Adipose tissue (tissue), 3 donors: ENCODE data around the gene SPEN. TPM values are rescaled to one million over a fixed set of nuclear protein-coding genes. Genes with fewer than 3 reads are reported as not detected.

Experiments
- H3K27ac ChIP-seq: one replicate; pipeline ENCODE4 v1.5.1; 2013; ENCODE audit warnings: low read depth, low read length
- WGBS, 3 donors: extraction: QIAGEN DNeasy Blood & Tissue Kit; methylation state at CpG; one replicate each; pipeline ENCODE4 v1.1.7; 2013; 5-methylcytosine and 5-hydroxymethylcytosine counted together
- polyA plus RNA-seq, 3 donors: library from polyadenylated mRNA; stranded (reverse); fragments of 200-250 nt; gene quantifications; one replicate each; pipeline ENCODE4 v1.2.3, GENCODE V29; 2013
- donor health status: healthy with polysubstance abuse.
- donor health status: Bipolar disorder and iron deficiency.
- donor health status: healthy.

Gene SPEN
- polyA plus RNA-seq, 3 donors, result 15.7 to 28.8 (median 20.2) TPM

GRCh38 chr1:15949453-15950245 is 102.1 kb downstream of the SPEN start:
- WGBS, 3 donors, result 15 to 20% (median 18%) methylated on average over 25 of the region's 25 CpGs

GRCh38 chr1:15950302-15950701 is 102.8 kb downstream of the SPEN start:
- 68 to 93% (median 89%) methylated on average over 4 of the region's 4 CpGs for whole genome bisulfite sequencing, 3 donors

More at GRCh38 chr1:15949453-15950245, 102.1 kb downstream of the SPEN start:
- peak overlapping the region; percentile 74 for H3K27ac ChIP-seq

GRCh38 chr1:15950763-15951295 is 103.3 kb downstream of the SPEN start:
- WGBS, 3 donors, result 48 to 64% (median 48%) methylated on average over 10 of the region's 10 CpGs
- H3K27ac ChIP-seq, result peak overlapping the region; percentile 44

More at GRCh38 chr1:15950302-15950701, 102.8 kb downstream of the SPEN start:
- peak overlapping the region; percentile 44 for H3K27ac ChIP-seq

GRCh38 chr1:15951341-15952153 is 104.0 kb downstream of the SPEN start:
- WGBS, 3 donors, result 57 to 83% (median 57%) methylated on average over 23 of the region's 23 CpGs
- H3K27ac ChIP-seq, result no peak overlapping the region

- 70 to 89% (median 74%) methylated on average over 27 of the region's 27 CpGs for WGBS, 3 donors
- no peak overlapping the region for H3K27ac ChIP-seq
Observed at GRCh38 chr1:15952317-15953258, 105.1 kb downstream of the SPEN start.

- WGBS, 3 donors, result 73 to 84% (median 78%) methylated on average over 11 of the region's 11 CpGs
- no peak overlapping the region for H3K27ac ChIP-seq
Observed at GRCh38 chr1:15953294-15953771, 105.8 kb downstream of the SPEN start.

GRCh38 chr1:15953791-15954241 is 106.3 kb downstream of the SPEN start:
- H3K27ac ChIP-seq, result no peak overlapping the region
- 22 to 73% (median 35%) methylated on average over 1 of the region's 1 CpG for WGBS, 3 donors

GRCh38 chr1:15954316-15954715 is 106.8 kb downstream of the SPEN start:
- 90 to 92% (median 91%) methylated on average over 3 of the region's 3 CpGs for WGBS, 3 donors
- H3K27ac ChIP-seq, result no peak overlapping the region

GRCh38 chr1:15955552-15955951 is 108.0 kb downstream of the SPEN start:
- H3K27ac ChIP-seq, result no peak overlapping the region
- 98 to 100% (median 98%) methylated on average over 2 of the region's 2 CpGs for WGBS, 3 donors

GRCh38 chr1:15956150-15956549 is 108.6 kb downstream of the SPEN start:
- H3K27ac ChIP-seq, result no peak overlapping the region

- H3K27ac ChIP-seq, result no peak overlapping the region
- 80 to 82% (median 81%) methylated on average over 15 of the region's 15 CpGs for WGBS, 3 donors
Observed at GRCh38 chr1:15957221-15958095, 110.0 kb downstream of the SPEN start.

GRCh38 chr1:15958111-15958510 is 110.6 kb downstream of the SPEN start:
- H3K27ac ChIP-seq, result no peak overlapping the region
- WGBS, 3 donors, result 50 to 68% (median 57%) methylated on average over 4 to 5 of the region's 5 CpGs

GRCh38 chr1:15958793-15959192 is 111.3 kb downstream of the SPEN start:
- H3K27ac ChIP-seq, result no peak overlapping the region

- no peak overlapping the region for H3K27ac ChIP-seq
Observed at GRCh38 chr1:15959424-15959823, 111.9 kb downstream of the SPEN start.

- WGBS, 3 donors, result 84 to 87% (median 85%) methylated on average over 8 of the region's 8 CpGs
- no peak overlapping the region for H3K27ac ChIP-seq
Observed at GRCh38 chr1:15959827-15960446, 112.4 kb downstream of the SPEN start.

GRCh38 chr1:15960808-15961207 is 113.3 kb downstream of the SPEN start:
- 91 to 96% (median 93%) methylated on average over 5 of the region's 5 CpGs for WGBS, 3 donors
- no peak overlapping the region for H3K27ac ChIP-seq

GRCh38 chr1:15961492-15961891 is 114.0 kb downstream of the SPEN start:
- H3K27ac ChIP-seq, result no peak overlapping the region
- 86 to 93% (median 91%) methylated on average over 11 of the region's 11 CpGs for WGBS, 3 donors
